Heart right ventricle (tissue), 16 donors: ENCODE results near the gene ACTL6B. TPM values are rescaled to one million over a fixed set of nuclear protein-coding genes. Genes with fewer than 3 reads are reported as not detected.

Source experiments
- ATAC-seq, 8 donors: fragments of 200-7000 bp; cut with Tn5 transposase; one replicate each; pipeline ENCODE4 v1.9.1; 2020; ENCODE audit warnings: mild to moderate bottlenecking in 8 of 8, moderate library complexity in 8 of 8, moderate number of reproducible peaks in 1 of 8
- DNase-seq, 2 donors: peaks; one replicate each; pipeline ENCODE4 v3.0.0-alpha.2; 2020
- H3K27ac ChIP-seq, 10 donors: fragments of 200-600 bp; sonication (generic) in 2 of 10; one replicate each; pipeline versions ENCODE4 v1.5.0 to v1.8.0; 2020 to 2022; ENCODE audit warnings: mild to moderate bottlenecking in 3 of 10
- H3K27me3 ChIP-seq, 7 donors: fragments of 200-600 bp; one replicate each; pipeline ENCODE4 v1.8.0; 2021 to 2022; ENCODE audit warnings: mild to moderate bottlenecking in 2 of 7
- H3K36me3 ChIP-seq, 9 donors: fragments of 200-600 bp; sonication (generic) in 1 of 9; one replicate each; pipeline versions ENCODE4 v1.5.0 to v1.8.0; 2020 to 2022; ENCODE audit warnings: mild to moderate bottlenecking in 2 of 9
- H3K4me1 ChIP-seq, 9 donors: fragments of 200-600 bp; sonication (generic) in 1 of 9; one replicate each; pipeline versions ENCODE4 v1.5.0 to v1.8.0; 2020 to 2022; ENCODE audit warnings: mild to moderate bottlenecking in 4 of 9
- H3K4me3 ChIP-seq, 10 donors: fragments of 200-600 bp; sonication (generic) in 2 of 10; one replicate each; pipeline versions ENCODE4 v1.5.0 to v1.8.0; 2020 to 2022; ENCODE audit warnings: mild to moderate bottlenecking in 7 of 10, moderate library complexity in 2 of 10
- H3K9me3 ChIP-seq, 11 donors: fragments of 200-600 bp in 10 of 11; sonication (generic) in 2 of 11; one replicate each; pipeline versions ENCODE4 v1.5.0 to v1.8.0; 2013 to 2022; ENCODE audit warnings: mild to moderate bottlenecking in 2 of 11, control low read depth in 1 of 11, moderate library complexity in 1 of 11
- WGBS, 2 donors: extraction: QIAGEN DNeasy Blood & Tissue Kit; methylation state at CpG; one replicate each; pipeline ENCODE4 v1.1.7; 2013; ENCODE audit warnings: inconsistent platforms in 1 of 2; 5-methylcytosine and 5-hydroxymethylcytosine counted together
- intact Hi-C, 10 donors: fragments of 100-400 bp; cut with DNase I; formaldehyde crosslinking; loops; one replicate each; pipeline versions ENCODE4 v1.11.1 to v1.14.2; 2022
- polyA plus RNA-seq, 2 donors: library from polyadenylated mRNA; stranded (reverse); fragments of 200-250 nt; gene quantifications; one replicate each; pipeline ENCODE4 v1.2.3, GENCODE V29; 2013
- total RNA-seq, 10 donors: library from RNA; stranded (reverse); fragmentation: NEBNext Ultra II Directional in 3 of 10; extraction: Animal tissue kit (Norgen Biotek cat#: 25700) in 3 of 10; gene quantifications; one replicate each; pipeline versions ENCODE4 v1.2.1 to v1.2.4, GENCODE V29; 2021 to 2023
- TF ChIP-seq, protein P1 (sequence below), 9 donors: fragments of 200-600 bp; sonication (generic) in 2 of 9; IDR thresholded peaks; one replicate each; pipeline versions ENCODE4 v1.5.0 to v1.8.0; 2021 to 2022; ENCODE audit warnings: antibody characterized with exemption in 9 of 9, mild to moderate bottlenecking in 5 of 9, moderate library complexity in 1 of 9
- donor health status: Arrhythmogenic right ventricular cardiomyopathy.
- donor health status: ischemic (EF 13 %, LVEDD 7.1; RV severe dilation, severe dysfunction).
- donor health status: healthy with polysubstance abuse.
- donor health status: DM: no; HTN: yes; CAD: no.
- donor health status: DM: no; HTN: no; CAD: no.
- donor health status: ischemic (EF 25% LVEDD 6.9; RV normal size, moderate dysfunction).
- donor health status: ischemic (EF 25% LVEDD 5.7; RV mildly dilated, moderate dysfunction).
- donor health status: healthy.
- donor health status: DM: yes; HTN: yes; CAD: no.
- donor health status: Ischemic cardiomyopathy.
- donor health status: ischemic (EF 35%, LVEDD 5.7; RV mildly dilated, moderate dysfunction).
- donor health status: nonischemic (EF 11% LVEDD 7.7; RV severe dilation, severe dysfunction).
- donor health status: DM: yes; HTN: yes; CAD: no.
- donor health status: PGD.
- donor health status: ischemic (EF 29% LVEDD 5.4; RV normal size, mild dysfunction).
- donor health status: nonischemic (EF 23%, LVEDD 6.1; RV moderate dilation, normal function).

Gene ACTL6B
- total and polyA plus RNA-seq, 12 donors = not detected

DNA sequence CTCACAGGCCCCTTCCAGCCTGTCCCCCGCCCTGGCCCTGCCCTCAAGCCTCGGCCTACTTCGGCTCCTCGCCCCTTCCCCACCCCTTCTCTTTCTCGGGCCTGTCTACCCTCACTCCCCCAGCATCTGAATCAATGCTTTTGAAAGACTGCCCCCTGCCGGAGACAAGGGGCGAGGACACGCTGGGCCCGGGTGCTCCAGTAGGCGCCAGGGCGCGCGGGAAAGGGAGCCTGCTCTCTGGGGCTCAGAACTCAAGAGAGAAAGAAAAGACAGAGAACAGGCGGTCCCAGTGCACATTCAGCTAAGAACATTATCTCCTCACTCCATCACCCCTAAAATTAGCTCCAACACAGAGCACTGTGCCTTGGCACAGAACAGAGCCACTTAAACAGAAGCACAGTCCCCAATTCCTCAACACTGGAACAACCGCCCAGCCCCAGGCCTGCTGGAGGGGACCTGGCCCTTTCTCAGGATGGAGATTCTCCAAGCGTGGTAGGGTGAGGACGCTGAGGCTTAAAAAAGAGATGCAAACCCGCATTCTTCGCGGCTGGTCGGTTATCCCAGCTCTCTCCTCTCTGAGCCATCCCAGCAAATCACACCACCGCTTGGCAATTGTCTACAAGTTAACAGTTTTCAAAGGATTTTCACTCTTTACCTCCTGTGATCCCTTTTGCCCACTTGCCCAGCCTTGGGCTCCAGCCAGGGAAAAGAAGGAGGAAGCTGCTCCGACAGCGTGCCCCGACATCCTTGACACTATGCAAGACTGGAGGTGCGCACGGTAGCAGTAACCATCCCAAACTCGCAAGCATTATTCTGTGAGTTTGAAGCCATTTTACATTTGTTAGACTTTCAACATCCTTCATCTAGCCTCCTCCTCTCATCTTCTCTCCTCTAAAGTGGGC lies 35.7 kb upstream of the ACTL6B start:
- WGBS, 2 donors = 20 to 25% methylated on average over 28 of the region's 28 CpGs
- Histone ChIP-seq H3K27me3 (no peaks in the 10 kb centered on the region), H3K4me1 (peaks cover 34 to 67% (median 51%) of the 10 kb centered on the region in 9 donors), H3K27ac (peak overlapping the region in 6 of 10 donors; percentile 15 to 87 (median 46)), H3K9me3 (no peaks in the 10 kb centered on the region), H3K4me3 (peak overlapping the region in 9 of 10 donors; percentile 3 to 99 (median 80)), H3K36me3 (peaks cover 0 to 33% (median 15%) of the 10 kb centered on the region in 9 donors)
- TF ChIP-seq, protein P1, sequence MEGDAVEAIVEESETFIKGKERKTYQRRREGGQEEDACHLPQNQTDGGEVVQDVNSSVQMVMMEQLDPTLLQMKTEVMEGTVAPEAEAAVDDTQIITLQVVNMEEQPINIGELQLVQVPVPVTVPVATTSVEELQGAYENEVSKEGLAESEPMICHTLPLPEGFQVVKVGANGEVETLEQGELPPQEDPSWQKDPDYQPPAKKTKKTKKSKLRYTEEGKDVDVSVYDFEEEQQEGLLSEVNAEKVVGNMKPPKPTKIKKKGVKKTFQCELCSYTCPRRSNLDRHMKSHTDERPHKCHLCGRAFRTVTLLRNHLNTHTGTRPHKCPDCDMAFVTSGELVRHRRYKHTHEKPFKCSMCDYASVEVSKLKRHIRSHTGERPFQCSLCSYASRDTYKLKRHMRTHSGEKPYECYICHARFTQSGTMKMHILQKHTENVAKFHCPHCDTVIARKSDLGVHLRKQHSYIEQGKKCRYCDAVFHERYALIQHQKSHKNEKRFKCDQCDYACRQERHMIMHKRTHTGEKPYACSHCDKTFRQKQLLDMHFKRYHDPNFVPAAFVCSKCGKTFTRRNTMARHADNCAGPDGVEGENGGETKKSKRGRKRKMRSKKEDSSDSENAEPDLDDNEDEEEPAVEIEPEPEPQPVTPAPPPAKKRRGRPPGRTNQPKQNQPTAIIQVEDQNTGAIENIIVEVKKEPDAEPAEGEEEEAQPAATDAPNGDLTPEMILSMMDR (IDR thresholded peaks at IDR 0.05) = peak; percentile 70 to 92 (median 90)
- ATAC-seq (peak; percentile 72 to 92 (median 86)), DNase-seq (peak; percentile 81 to 83)
- intact Hi-C loops = loop anchor here (2.0 to 10.0 kb wide), 12 partner anchors 17 to 225 kb away; partner anchors contain the start of genes MOSPD3 (in 2 of the 10), PCOLCE (in 2 of the 10) and TSC22D4 (in 1 of the 10)

DNA sequence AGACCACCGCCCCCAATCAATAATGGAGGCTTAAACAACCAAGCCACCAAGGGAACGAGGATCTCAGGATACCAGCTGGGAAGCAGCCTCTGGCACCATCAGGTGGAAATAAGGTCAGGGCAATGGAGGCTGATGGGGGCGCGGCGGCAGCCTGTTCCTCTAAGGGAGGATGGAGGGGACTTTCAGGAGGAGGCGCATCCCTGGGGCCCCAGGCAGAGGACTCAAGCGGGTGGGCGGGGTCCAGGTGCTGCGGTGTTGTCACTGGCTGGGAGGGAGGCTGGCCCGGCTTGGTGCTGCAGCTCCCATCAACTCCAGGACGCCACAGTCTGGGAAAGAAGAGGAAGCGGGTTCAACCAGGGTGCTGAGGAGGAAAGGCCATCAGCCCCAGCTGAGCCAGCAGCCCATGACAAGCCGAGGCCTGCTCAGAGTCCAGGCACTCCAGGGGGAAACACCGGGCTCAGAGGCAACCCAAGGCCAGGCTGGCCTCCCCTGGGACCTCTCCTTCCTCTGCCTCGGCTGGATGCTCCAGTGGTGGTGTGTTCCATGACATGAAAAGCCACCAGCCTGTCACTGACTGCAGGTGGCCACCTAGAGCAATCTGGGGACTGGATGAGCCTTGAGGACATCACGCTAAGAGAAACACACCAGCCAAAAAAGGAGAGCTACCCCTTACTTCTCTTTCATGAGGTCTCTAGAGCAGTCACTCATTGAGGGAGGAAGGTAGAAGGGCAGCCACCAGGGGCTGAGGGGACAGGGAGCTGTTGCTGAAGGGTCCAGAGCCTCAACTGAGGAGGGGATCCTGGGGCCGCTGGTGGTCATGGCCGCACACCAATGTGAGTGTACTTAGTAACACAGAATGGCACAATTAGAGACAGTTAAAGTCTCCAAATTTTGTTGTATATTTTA lies 33.2 kb upstream of the ACTL6B start:
- H3K9me3 ChIP-seq = no peaks in the 10 kb centered on the region
- ATAC-seq = no peak

DNA sequence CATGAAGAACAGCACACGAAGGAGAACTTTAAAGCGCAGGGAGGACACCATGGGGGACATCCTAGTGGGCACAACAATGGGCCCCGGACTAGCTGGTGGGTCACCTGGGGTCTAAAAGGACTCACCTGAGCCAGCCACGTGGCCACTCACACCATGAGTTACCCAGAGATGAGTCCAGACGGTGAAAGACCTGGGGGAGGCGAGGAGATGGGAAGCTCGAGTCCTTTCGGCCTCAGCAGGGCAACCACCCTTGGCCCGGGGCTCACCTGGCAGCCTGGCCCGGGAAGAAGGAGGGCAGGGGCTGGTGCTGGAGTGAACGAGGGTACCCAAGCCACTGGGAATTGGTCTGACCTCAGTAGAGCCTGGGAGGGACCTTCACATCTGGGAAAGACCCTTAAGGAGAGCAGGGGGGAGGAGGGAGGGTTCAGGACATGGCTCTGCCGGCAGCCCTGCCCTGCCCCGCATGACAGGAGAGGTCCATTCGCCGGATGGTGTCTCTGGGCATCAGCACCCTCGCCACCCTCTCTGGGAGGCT lies 32.1 kb upstream of the ACTL6B start:
- ATAC-seq = no peak
- no peak for DNase-seq
- TF ChIP-seq, protein P1 (IDR thresholded peaks at IDR 0.05) = no peak
- Histone ChIP-seq H3K36me3 (peaks cover 7 to 68% (median 50%) of the 10 kb centered on the region in 9 donors), H3K4me1 (peaks cover 34 to 57% (median 49%) of the 10 kb centered on the region in 9 donors), H3K27me3 (no peaks in the 10 kb centered on the region), H3K4me3 (no peak overlapping the region), H3K27ac (peak overlapping the region in 1 of 10 donors; percentile 23), H3K9me3 (no peaks in the 10 kb centered on the region)
- intact Hi-C loops = loop anchor here in 5 of 10 donors (5.0 to 10.0 kb wide), 3 partner anchors 106 to 224 kb away; partner anchors contain the start of genes SPACDR (in 2 of the 5) and TSC22D4 (in 1 of the 5)
- 76 to 84% methylated on average over 16 of the region's 16 CpGs for WGBS, 2 donors

More for the DNA sequence above, 33.2 kb upstream of the ACTL6B start:
- WGBS, 2 donors = 80 to 82% methylated on average over 18 of the region's 18 CpGs
- TF ChIP-seq, protein P1 (IDR thresholded peaks at IDR 0.05) = no peak
- Histone ChIP-seq H3K36me3 (peaks cover 7 to 57% (median 39%) of the 10 kb centered on the region in 9 donors), H3K4me3 (no peak overlapping the region), H3K27ac (no peak overlapping the region), H3K4me1 (peaks cover 34 to 59% (median 49%) of the 10 kb centered on the region in 9 donors), H3K27me3 (no peaks in the 10 kb centered on the region)
- intact Hi-C loops = loop anchor here (2.0 to 10.0 kb wide), 15 partner anchors 15 to 225 kb away; partner anchors contain the start of genes MOSPD3 (in 2 of the 10), PCOLCE (in 2 of the 10), SPACDR (in 2 of the 10) and TSC22D4 (in 2 of the 10)
- DNase-seq = no peak
